Panc1 (cell line): ENCODE measurements around the gene QRFP. TPM values are rescaled to one million over a fixed set of nuclear protein-coding genes. Genes with fewer than 3 reads are reported as not detected.

ENCODE experiments used
- ATAC-seq: fragments of 200-7000 bp; cut with Tn5 transposase; 2 replicates; pipeline ENCODE4 v1.9.1; 2020; ENCODE audit warnings: mild to moderate bottlenecking, moderate library complexity
- BruUV-seq: library from RNA; stranded (reverse); fragments of 400-500 nt; replicated peaks from 2 replicates; lab custom pipeline; 2021; lab: Mats Ljungman, UMichigan
- CTCF ChIA-PET: fragments of 300-600 bp; sonication (Branson Sonifier 250); formaldehyde crosslinking; loops from one replicate; lab custom pipeline; 2022; ENCODE audit warnings: antibody characterized with exemption; lab: Charles Lee
- POLR2A ChIA-PET: fragments of 300-600 bp; sonication (Branson Sonifier 250); formaldehyde crosslinking; loops from one replicate; lab custom pipeline; 2022; ENCODE audit warnings: antibody characterized with exemption; lab: Charles Lee
- DNase-seq: peaks from one replicate; pipeline ENCODE4 v3.0.0-alpha.2; 2010; ENCODE audit warnings: low read depth, low spot score
- H3K27ac ChIP-seq: 2 replicates; pipeline ENCODE4 v1.5.1; 2011; ENCODE audit warnings: mild to moderate bottlenecking, low read length, inconsistent platforms
- H3K27me3 ChIP-seq: fragments of 200-500 bp; sonication (Bioruptor generic); 2 replicates; pipeline ENCODE4 v1.6.0; 2014; ENCODE audit warnings: low read length, inconsistent platforms; ENCODE audit not compliant: control insufficient read depth, insufficient read depth
- H3K36me3 ChIP-seq: fragments of 200-500 bp; sonication (Bioruptor generic); 2 replicates; pipeline ENCODE4 v1.5.1; 2014; ENCODE audit warnings: inconsistent platforms, mild to moderate bottlenecking, low read length, moderate library complexity; ENCODE audit not compliant: control insufficient read depth, insufficient read depth
- H3K4me1 ChIP-seq: 2 replicates; pipeline ENCODE4 v1.5.1; 2011; ENCODE audit warnings: inconsistent platforms, mild to moderate bottlenecking, low read length, moderate library complexity; ENCODE audit not compliant: control insufficient read depth, insufficient read depth
- H3K4me3 ChIP-seq, 2 experiments: 2 replicates each; pipeline ENCODE4 v1.5.1; 2011 to 2012; ENCODE audit warnings: low read depth in 2 of 2, low read length in 2 of 2, mild to moderate bottlenecking in 2 of 2, inconsistent platforms in 1 of 2, moderate library complexity in 1 of 2
- H3K9me3 ChIP-seq: fragments of 200-500 bp; sonication (Bioruptor generic); 2 replicates; pipeline ENCODE4 v1.5.1; 2014; ENCODE audit warnings: low read depth, mild to moderate bottlenecking, inconsistent platforms, low read length, moderate library complexity; ENCODE audit not compliant: control insufficient read depth, insufficient read depth
- CTCF ChIP-seq: fragments of 450-650 bp; IDR thresholded peaks from 2 replicates; pipeline ENCODE4 v1.5.1; 2017; ENCODE audit warnings: mild to moderate bottlenecking
- POLR2AphosphoS5 ChIP-seq: IDR thresholded peaks from 2 replicates; pipeline ENCODE4 v1.6.1; 2012; ENCODE audit warnings: mild to moderate bottlenecking, low read depth, low read length, moderate library complexity
- REST ChIP-seq, 2 experiments: IDR thresholded peaks; 2 replicates each; pipeline ENCODE4 v1.6.1; 2011 to 2012; ENCODE audit warnings: low read depth in 2 of 2, control low read depth in 1 of 2, low read length in 1 of 2, mild to moderate bottlenecking in 1 of 2, moderate library complexity in 1 of 2; ENCODE audit not compliant: insufficient read depth in 1 of 2
- SIN3A ChIP-seq: IDR thresholded peaks from 2 replicates; pipeline ENCODE4 v1.6.1; 2012; ENCODE audit warnings: low read depth, mild to moderate bottlenecking, low read length, moderate library complexity, borderline replicate concordance; ENCODE audit not compliant: insufficient read depth
- TCF7L2 ChIP-seq: IDR thresholded peaks from 2 replicates; pipeline ENCODE4 v1.6.1; 2011; ENCODE audit warnings: mild to moderate bottlenecking, low read depth, low read length, inconsistent platforms
- in situ Hi-C: cut with HindIII; loops from 2 replicates; pipeline ENCODE4 v1.10.0; 2016; ENCODE audit warnings: low sequenced_read_pairs, low pct_unique_long_range_greater_than_20kb
- intact Hi-C: fragments of 100-400 bp; cut with micrococcal nuclease; formaldehyde crosslinking; loops from one replicate; pipeline ENCODE4 v1.10.0; 2022; ENCODE audit not compliant: unreplicated experiment
- total RNA-seq: library from RNA; stranded (reverse); gene quantifications from one replicate; pipeline ENCODE4 v1.2.1, GENCODE V29; 2021; ENCODE audit not compliant: unreplicated experiment

The QRFP gene
- total RNA-seq, 1 experiment from 2014 or later, result not detected

GRCh38 chr9:130890870-130891687 lies 5.5 kb downstream of the QRFP start:
- Histone ChIP-seq H3K27me3 (no peaks in the 10 kb centered on the region), H3K9me3 (no peaks in the 10 kb centered on the region), H3K4me1 (no peaks in the 10 kb centered on the region), H3K27ac (no peak overlapping the region), H3K36me3 (no peaks in the 10 kb centered on the region; the same call in 1 of the 2 replicates), H3K4me3 (no peak overlapping the region)
- DNase-seq, result no peak
- in situ Hi-C loops (no loop called here), intact Hi-C loops (loop anchor here (10.0 kb wide), 1 partner anchor 54 kb away; no protein-coding TSS in a partner anchor)
- no TSS peak for BruUV-seq
- TF ChIP-seq POLR2AphosphoS5, result no peak
- no peak for TF ChIP-seq TCF7L2
- no peak for TF ChIP-seq CTCF
- no peak for TF ChIP-seq REST (IDR thresholded peaks at IDR 0.05; ENCODE audit: insufficient read depth in 1 of 2, low read depth in 2 of 2, low read length in 1 of 2)
- no peak for TF ChIP-seq SIN3A
- ChIA-PET CTCF (interaction anchor here (0.6 to 0.7 kb wide), 2 partner anchors 183 to 192 kb away, joined by 3 read pairs; no protein-coding TSS in a partner anchor), POLR2A (interaction anchor here (0.6 kb wide), 1 partner anchor 150 kb away, joined by 4 read pairs; no protein-coding TSS in a partner anchor)
- no peak for ATAC-seq

GRCh38 chr9:130890124-130890523 lies 6.5 kb downstream of the QRFP start:
- Histone ChIP-seq H3K4me1 (no peaks in the 10 kb centered on the region), H3K36me3 (no peaks in the 10 kb centered on the region; the same call in 1 of the 2 replicates), H3K27ac (no peak overlapping the region), H3K4me3 (no peak overlapping the region), H3K9me3 (no peaks in the 10 kb centered on the region), H3K27me3 (no peaks in the 10 kb centered on the region)
- no TSS peak for BruUV-seq
- in situ Hi-C loops (no loop called here), intact Hi-C loops (loop anchor here (10.0 kb wide), 1 partner anchor 55 kb away; no protein-coding TSS in a partner anchor)
- CTCF ChIA-PET, result interaction anchor here (0.6 to 0.9 kb wide), 2 partner anchors 23 to 182 kb away, joined by 3 read pairs; no protein-coding TSS in a partner anchor
- no peak for DNase-seq
- ATAC-seq, result no peak
- POLR2A ChIA-PET, result interaction anchor here (0.5 to 0.6 kb wide), 2 partner anchors 18 to 149 kb away, joined by 4 to 7 read pairs; no protein-coding TSS in a partner anchor
- TF ChIP-seq TCF7L2 (no peak), POLR2AphosphoS5 (no peak), REST (IDR thresholded peaks at IDR 0.05; ENCODE audit: insufficient read depth in 1 of 2, low read depth in 2 of 2, low read length in 1 of 2) (no peak), CTCF (no peak), SIN3A (no peak)
